Measurements from ENCODE around the gene PPIF.

PPIF gene

GRCh38 chr10:79403441-79404230 lies 56.4 kb downstream of the PPIF start:
- DNase-seq = no peak

- DNase-seq = no peak
These were observed 57.0 kb downstream of the PPIF start for GRCh38 chr10:79404231-79404609.

- no peak for DNase-seq
These were observed 57.4 kb downstream of the PPIF start for GRCh38 chr10:79404690-79405131.
